Right lung (tissue), 5 donors: Measurements from ENCODE around the gene FGFBP1. TPM values are rescaled to one million over a fixed set of nuclear protein-coding genes. Genes with fewer than 3 reads are reported as not detected.
"Not testable (repeated sequence)": the region's sequence is repeated elsewhere in the genome, so short reads cannot be mapped to it uniquely, and the experiment has no call there.

Experiments
- DNase-seq, 2 donors: peaks; one replicate each; pipeline ENCODE4 v3.0.0-alpha.2; 2013
- polyA plus RNA-seq, 5 donors: library from polyadenylated mRNA; unstranded; fragments of 120-200 nt; gene quantifications; one replicate each; pipeline versions ENCODE4 v1.2.1 to v1.2.3, GENCODE V29; 2013; ENCODE audit warnings: inconsistent platforms in 1 of 5, low replicate concordance in 1 of 5; ENCODE audit not compliant: insufficient read length in 5 of 5, insufficient read depth in 1 of 5

Gene FGFBP1
- polyA plus RNA-seq, 5 donors, result 0.11 to 0.18 (median 0.13) TPM; not detected in 1

DNA sequence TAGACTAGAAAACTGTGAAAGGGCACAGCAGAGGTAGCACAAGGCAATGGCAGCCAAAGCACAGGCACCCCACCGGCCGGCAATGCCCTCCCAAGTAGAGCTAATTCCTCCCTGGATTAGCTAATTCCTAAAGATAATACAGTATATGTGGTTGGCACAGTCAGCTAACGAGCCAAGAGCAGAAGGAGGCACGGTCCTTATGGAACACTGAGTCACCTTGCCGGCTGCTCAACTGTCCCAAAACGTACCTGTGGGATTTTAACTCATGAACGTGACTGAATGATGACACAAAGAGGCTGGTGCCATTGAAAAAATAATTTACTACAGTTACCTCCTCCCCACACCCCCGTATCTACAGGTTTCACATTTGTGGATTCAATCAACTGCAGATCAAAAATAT, 9.1 kb upstream of the FGFBP1 start:
- DNase-seq, result no peak

DNA sequence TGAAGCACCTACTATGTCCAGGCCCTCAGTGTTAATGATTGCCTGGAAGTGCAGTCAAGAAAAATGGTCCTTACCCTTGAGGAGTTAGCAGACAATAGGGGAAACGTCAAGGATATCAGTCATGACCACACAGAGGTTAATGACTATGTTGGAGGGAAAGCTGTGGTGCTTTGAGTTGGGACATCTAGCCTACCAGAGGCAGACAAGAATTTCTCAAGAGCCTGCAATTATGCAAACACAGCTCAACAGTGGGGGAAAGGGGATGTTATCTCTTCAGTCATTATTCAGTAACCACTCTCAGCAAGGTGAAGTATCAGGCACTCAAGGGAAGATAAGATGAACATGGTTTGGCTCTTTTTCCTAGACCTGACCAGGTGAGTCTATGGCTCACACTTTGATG, 7.0 kb upstream of the FGFBP1 start:
- no peak for DNase-seq

DNA sequence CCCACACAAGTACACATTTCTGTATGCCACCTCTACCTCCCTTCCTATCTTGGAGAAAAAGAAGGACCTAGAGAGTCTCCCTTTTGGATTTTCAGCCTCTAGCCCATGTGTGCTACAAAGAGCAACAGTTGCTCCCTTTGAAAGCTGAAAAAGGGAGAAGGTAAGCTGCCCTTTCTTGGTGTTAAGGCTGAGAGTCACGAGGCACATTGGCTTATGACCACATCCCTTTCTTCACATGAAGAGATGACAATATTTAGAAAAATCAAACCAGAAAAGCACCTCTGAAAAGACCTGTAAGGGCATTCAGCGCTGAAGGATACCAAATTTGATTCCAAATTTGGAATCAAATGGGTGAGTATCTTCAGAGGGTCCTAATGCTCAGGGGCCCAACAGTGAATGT, 6.4 kb upstream of the FGFBP1 start:
- no peak for DNase-seq

GRCh38 chr4:15942283-15942682, 3.7 kb upstream of the FGFBP1 start:
- DNase-seq, result no peak

DNA sequence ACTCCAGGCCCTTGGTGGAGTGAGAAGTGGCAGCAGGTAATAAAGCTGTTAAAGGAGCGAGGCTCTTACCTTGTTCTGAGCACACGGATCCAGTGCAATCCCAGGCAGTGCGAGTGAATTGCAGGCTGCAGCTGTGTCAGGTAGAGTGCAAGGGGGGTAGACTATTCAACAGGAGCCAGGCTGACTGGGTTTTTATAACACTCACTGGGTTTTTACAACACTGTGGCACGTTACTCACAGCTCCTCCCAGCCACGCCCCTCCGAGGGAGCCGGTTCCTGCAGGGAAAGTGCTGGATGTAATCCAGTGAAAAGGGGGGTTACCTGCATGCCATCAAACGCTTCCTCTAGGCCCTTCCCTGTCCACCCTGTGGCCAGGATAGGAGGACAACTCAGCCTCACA, 358 bp downstream of the FGFBP1 start:
- no peak for DNase-seq

DNA sequence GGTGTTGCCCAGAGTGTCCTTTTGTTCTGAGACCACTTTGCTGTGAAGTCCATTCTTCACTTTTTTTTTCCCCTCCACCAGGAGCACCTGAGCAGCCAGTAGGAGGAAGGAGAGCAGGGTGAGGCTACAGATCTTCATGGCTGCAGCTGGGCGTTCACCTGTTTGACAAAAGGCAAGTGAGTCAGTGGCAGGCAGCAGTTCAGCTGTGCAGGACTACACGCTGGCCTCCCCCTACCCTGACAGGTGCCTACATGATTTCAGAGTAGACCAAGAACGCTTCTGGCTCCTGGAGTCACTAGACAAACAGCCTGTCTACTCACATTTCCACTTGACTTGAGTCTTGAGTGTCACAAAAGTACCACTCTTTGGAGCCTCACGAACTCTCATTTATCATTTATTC, 2.0 kb downstream of the FGFBP1 start:
- DNase-seq, result no peak

GRCh38 chr4:15935504-15936402, 2.8 kb downstream of the FGFBP1 start:
- no peak for DNase-seq

DNA sequence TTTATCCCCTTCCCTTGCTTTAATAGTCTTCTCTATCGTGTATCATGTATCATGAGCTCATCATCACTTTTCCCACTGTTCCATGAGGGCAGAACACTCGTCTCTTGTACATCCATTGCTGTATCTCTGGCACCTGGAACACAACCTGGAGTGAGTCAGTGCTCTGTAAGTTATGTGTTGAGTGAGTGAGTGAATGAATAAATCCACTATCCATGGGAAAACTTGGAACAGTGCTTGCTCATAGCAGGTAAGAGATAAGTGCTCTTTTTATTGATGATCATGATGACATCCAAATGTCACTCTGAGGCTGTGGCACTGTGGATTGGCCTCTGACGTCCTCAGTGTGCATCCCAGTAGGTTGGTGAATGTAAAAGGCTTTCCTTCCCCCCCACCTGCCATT, 4.3 kb downstream of the FGFBP1 start:
- no peak for DNase-seq

- DNase-seq, result no peak
Observed at GRCh38 chr4:15931451-15932210, 6.9 kb downstream of the FGFBP1 start.

DNA sequence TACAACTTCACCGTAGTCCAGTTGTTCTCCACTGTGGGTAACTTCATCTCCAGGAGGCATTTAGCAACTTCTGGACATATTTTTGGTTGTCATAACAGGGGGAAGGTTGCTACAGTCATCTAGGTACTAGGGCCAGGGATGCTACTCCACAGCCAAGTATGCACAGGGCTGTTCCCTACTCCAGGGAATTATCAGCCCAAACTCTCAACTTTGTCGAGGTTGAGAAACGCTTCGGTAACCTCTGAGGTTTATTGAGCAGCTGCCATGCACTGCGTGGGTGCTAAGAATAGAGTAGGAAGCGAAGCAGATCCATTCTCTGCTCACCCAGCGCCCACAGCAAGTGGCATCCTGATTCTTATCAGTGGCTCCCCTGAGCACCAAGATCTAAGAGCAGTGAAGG, 8.2 kb downstream of the FGFBP1 start:
- DNase-seq, result no peak

- no peak for DNase-seq
Observed at GRCh38 chr4:15929540-15929939, 9.0 kb downstream of the FGFBP1 start.

DNA sequence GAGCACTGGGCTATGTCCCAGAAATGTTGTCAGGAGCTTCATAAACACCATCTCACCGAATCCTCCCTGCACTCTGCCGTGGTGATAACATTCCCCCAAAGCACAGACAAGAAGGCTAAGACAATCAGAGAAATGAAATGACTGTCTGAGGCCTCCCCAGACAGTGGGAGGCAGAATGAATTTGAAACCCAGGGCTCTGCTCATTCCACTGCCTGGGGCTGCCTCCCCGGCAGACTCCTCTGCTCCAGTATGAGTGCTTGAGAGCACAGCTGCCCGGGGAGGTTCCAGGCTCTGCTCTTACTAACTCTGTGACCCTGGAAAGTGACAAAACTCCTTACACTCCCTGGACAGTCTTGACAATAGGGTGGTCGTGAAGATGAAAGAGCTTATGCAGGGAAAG, 9.7 kb downstream of the FGFBP1 start:
- no peak for DNase-seq

DNA sequence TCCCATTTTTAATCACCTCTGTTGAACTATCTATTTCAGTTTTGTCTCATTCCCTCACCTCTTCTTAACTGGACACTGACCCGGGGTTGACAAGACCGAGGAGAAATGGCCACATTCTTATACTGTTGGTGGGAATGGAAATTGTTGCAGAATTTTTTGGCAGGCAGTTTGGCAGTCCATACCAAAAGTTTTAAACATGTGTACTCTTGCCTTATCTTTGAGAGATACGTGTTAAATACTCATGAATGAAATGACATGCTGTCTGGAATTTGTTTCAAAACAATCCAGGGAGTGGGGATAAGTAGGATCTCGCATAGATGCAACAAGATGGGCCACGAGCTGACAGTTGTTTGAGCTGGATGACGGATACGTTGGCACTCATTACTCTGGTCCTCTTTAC, 12.1 kb downstream of the FGFBP1 start:
- DNase-seq, result no peak

GRCh38 chr4:15925830-15926229, 12.7 kb downstream of the FGFBP1 start:
- DNase-seq, result no peak

GRCh38 chr4:15921592-15921932, 17.0 kb downstream of the FGFBP1 start:
- no peak for DNase-seq

GRCh38 chr4:15920723-15921591, 17.6 kb downstream of the FGFBP1 start:
- DNase-seq, result no peak

DNA sequence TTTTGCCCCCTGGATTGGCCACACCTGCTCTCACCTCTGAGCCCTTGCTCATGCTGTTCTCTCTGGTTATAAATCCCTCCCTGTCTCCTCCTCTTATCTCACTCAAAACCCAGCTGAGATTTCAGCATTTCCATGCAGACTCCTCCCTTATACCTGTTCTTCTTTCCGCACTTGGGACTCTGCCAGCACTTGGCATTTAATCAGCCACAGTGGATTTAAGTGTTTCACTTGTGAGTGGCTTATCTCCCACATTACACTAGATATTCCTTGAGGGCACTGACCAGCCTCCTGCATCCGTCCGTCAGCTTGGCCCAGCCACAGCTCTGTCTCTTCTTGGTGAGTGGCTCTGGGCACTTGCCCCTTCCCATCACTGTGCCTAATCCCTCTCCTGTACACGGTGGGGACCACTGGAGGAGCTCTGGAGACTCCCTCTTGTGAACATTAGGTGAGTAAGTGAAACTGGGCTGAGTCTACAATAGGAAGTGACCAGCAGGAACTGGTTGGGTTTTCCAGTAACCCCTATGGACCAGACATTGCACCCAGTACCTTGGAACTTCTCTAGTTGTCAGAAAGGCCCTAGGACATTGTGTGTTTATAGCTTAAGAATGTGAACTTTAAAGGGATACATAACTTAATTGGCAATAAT, 19.9 kb downstream of the FGFBP1 start:
- no peak for DNase-seq

GRCh38 chr4:15917297-15917696, 21.2 kb downstream of the FGFBP1 start:
- DNase-seq, result no peak

DNA sequence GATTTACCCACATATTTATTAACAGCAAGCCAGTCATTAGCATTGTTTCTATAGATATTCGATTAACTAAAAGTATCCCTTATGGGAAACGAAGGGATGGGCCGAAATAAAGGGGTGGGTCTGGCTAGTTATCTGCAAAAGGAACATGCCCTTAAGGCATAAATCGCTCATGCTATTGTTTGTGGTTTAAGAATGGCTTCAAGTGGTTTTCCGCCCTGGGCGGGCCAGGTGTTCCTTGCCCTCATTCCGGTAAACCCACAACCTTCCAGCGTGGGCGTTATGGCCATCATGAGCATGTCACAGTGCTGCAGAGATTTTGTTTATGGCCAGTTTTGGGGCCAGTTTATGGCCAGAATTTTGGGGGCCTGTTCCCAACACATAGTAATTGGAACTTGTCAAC, 22.2 kb downstream of the FGFBP1 start:
- not testable (repeated sequence) for DNase-seq

DNA sequence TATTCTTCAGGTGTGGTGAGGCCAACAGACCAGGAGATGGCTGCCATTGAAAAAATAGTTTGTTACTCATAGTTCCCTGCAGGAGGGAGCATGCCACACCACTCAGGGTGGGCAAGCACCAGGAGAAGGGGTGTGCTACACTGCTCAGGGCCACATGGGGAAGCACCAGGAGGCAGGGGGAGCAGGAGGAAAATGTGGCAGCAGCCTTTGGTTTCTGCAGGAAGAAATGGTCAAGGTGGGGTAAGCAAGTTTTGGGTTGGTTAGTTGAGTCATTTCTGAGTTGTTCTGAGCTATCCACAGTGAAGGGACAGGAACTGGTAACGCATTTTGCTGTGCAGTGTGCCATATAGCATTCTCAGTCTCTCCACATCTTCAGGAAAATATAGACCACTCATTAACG, 23.8 kb downstream of the FGFBP1 start:
- no peak for DNase-seq

GRCh38 chr4:15914291-15914690, 24.2 kb downstream of the FGFBP1 start:
- no peak for DNase-seq

DNA sequence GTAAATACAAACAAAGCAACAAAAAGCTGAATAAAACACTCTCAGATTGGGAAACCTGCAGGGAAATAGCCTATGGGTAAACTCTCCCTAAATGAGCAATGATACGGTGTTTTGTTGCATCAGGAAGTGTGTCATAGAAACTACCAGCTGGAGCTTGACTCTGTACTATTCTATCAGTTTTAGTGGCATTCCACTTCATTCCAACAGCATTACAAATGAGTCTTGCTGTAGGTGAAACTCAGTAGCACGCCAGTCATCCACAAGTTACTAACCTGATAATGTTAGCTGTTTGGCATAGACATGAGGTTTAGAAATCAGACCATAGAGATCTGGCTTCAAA, 24.9 kb downstream of the FGFBP1 start:
- DNase-seq, result no peak
